Measurements from ENCODE around the gene VGLL3. TPM values are rescaled to one million over a fixed set of nuclear protein-coding genes. Genes with fewer than 3 reads are reported as not detected.
"Not testable (repeated sequence)": the region's sequence is repeated elsewhere in the genome, so short reads cannot be mapped to it uniquely, and the experiment has no call there.

Gene VGLL3
- total RNA-seq, 1 experiment from 2014 or later, result under 0.01 TPM

- no peak for DNase-seq (ENCODE audit: low read depth)
- in situ Hi-C loops (cut with HindIII; ENCODE audit: low pct_unique_long_range_greater_than_20kb, low sequenced_read_pairs), result no loop called here
Observed at GRCh38 chr3:86991840-86992435, 989 bp upstream of the VGLL3 start.

GRCh38 chr3:86991482-86991815 is 500 bp upstream of the VGLL3 start:
- in situ Hi-C loops (cut with HindIII; ENCODE audit: low pct_unique_long_range_greater_than_20kb, low sequenced_read_pairs), result no loop called here
- DNase-seq (ENCODE audit: low read depth), result no peak

GRCh38 chr3:86990012-86990733 is 776 bp downstream of the VGLL3 start:
- in situ Hi-C loops (cut with HindIII; ENCODE audit: low pct_unique_long_range_greater_than_20kb, low sequenced_read_pairs), result no loop called here
- DNase-seq (ENCODE audit: low read depth), result no peak

GRCh38 chr3:86989611-86990010 is 1.3 kb downstream of the VGLL3 start:
- in situ Hi-C loops (cut with HindIII; ENCODE audit: low pct_unique_long_range_greater_than_20kb, low sequenced_read_pairs), result no loop called here

GRCh38 chr3:86989006-86989405 is 1.9 kb downstream of the VGLL3 start:
- DNase-seq (ENCODE audit: low read depth), result no peak
- in situ Hi-C loops (cut with HindIII; ENCODE audit: low pct_unique_long_range_greater_than_20kb, low sequenced_read_pairs), result no loop called here

More at GRCh38 chr3:86989611-86990010, 1.3 kb downstream of the VGLL3 start:
- no peak for DNase-seq (ENCODE audit: low read depth)

GRCh38 chr3:86988235-86988634 is 2.7 kb downstream of the VGLL3 start:
- in situ Hi-C loops (cut with HindIII; ENCODE audit: low pct_unique_long_range_greater_than_20kb, low sequenced_read_pairs), result no loop called here
- no peak for DNase-seq (ENCODE audit: low read depth)

- in situ Hi-C loops (cut with HindIII; ENCODE audit: low pct_unique_long_range_greater_than_20kb, low sequenced_read_pairs), result no loop called here
- no peak for DNase-seq (ENCODE audit: low read depth)
Observed at GRCh38 chr3:86987421-86987715, 3.6 kb downstream of the VGLL3 start.

GRCh38 chr3:86986671-86987420 is 4.1 kb downstream of the VGLL3 start:
- in situ Hi-C loops (cut with HindIII; ENCODE audit: low pct_unique_long_range_greater_than_20kb, low sequenced_read_pairs), result no loop called here
- DNase-seq (ENCODE audit: low read depth), result no peak

GRCh38 chr3:86985181-86985826 is 5.6 kb downstream of the VGLL3 start:
- DNase-seq (ENCODE audit: low read depth), result no peak
- in situ Hi-C loops (cut with HindIII; ENCODE audit: low pct_unique_long_range_greater_than_20kb, low sequenced_read_pairs), result no loop called here

- DNase-seq (ENCODE audit: low read depth), result no peak
- in situ Hi-C loops (cut with HindIII; ENCODE audit: low pct_unique_long_range_greater_than_20kb, low sequenced_read_pairs), result no loop called here
Observed at GRCh38 chr3:86984271-86984670, 6.7 kb downstream of the VGLL3 start.

- DNase-seq (ENCODE audit: low read depth), result no peak
- in situ Hi-C loops (cut with HindIII; ENCODE audit: low pct_unique_long_range_greater_than_20kb, low sequenced_read_pairs), result no loop called here
Observed at GRCh38 chr3:86982883-86983282, 8.1 kb downstream of the VGLL3 start.

- in situ Hi-C loops (cut with HindIII; ENCODE audit: low pct_unique_long_range_greater_than_20kb, low sequenced_read_pairs), result no loop called here
- no peak for DNase-seq (ENCODE audit: low read depth)
Observed at GRCh38 chr3:86978111-86978551, 12.8 kb downstream of the VGLL3 start.

- in situ Hi-C loops (cut with HindIII; ENCODE audit: low pct_unique_long_range_greater_than_20kb, low sequenced_read_pairs), result no loop called here
- no peak for DNase-seq (ENCODE audit: low read depth)
Observed at GRCh38 chr3:86976219-86976618, 14.7 kb downstream of the VGLL3 start.

- DNase-seq (ENCODE audit: low read depth); in situ Hi-C loops (cut with HindIII; ENCODE audit: low pct_unique_long_range_greater_than_20kb, low sequenced_read_pairs): not testable (repeated sequence)
Observed at GRCh38 chr3:86974177-86974576, 16.8 kb downstream of the VGLL3 start.

GRCh38 chr3:86973440-86973839 is 17.5 kb downstream of the VGLL3 start:
- in situ Hi-C loops (cut with HindIII; ENCODE audit: low pct_unique_long_range_greater_than_20kb, low sequenced_read_pairs), result no loop called here
- DNase-seq (ENCODE audit: low read depth), result no peak

- no peak for DNase-seq (ENCODE audit: low read depth)
- in situ Hi-C loops (cut with HindIII; ENCODE audit: low pct_unique_long_range_greater_than_20kb, low sequenced_read_pairs), result no loop called here
Observed at GRCh38 chr3:86969500-86970189, 21.3 kb downstream of the VGLL3 start.

- in situ Hi-C loops (cut with HindIII; ENCODE audit: low pct_unique_long_range_greater_than_20kb, low sequenced_read_pairs), result no loop called here
- no peak for DNase-seq (ENCODE audit: low read depth)
Observed at GRCh38 chr3:86968244-86968932, 22.6 kb downstream of the VGLL3 start.

- in situ Hi-C loops (cut with HindIII; ENCODE audit: low pct_unique_long_range_greater_than_20kb, low sequenced_read_pairs), result no loop called here
- no peak for DNase-seq (ENCODE audit: low read depth)
Observed at GRCh38 chr3:86967062-86967461, 23.9 kb downstream of the VGLL3 start.
